GM12878 (cell line): ENCODE results near the gene ANKRD13C.

Experiments
- CHD2 ChIP-seq: IDR thresholded peaks from 2 replicates; pipeline ENCODE4 v1.6.1; 2011; ENCODE audit warnings: low read depth, low read length, improper control_type of control experiment, borderline replicate concordance
- CTCF ChIP-seq, 3 experiments: IDR thresholded peaks in 2 of 3; conservative IDR thresholded peaks in 1 of 3; 2 replicates each; pipeline ENCODE4 v1.5.1; 2011; ENCODE audit warnings: low read depth in 3 of 3, low read length in 3 of 3, mild to moderate bottlenecking in 3 of 3, control low read depth in 2 of 3, moderate library complexity in 2 of 3, inconsistent platforms in 1 of 3, mixed read lengths in 1 of 3; ENCODE audit not compliant: control insufficient read depth in 2 of 3, insufficient read depth in 1 of 3; ENCODE audit errors: extremely low read depth in 1 of 3
- JUNB ChIP-seq: IDR thresholded peaks from 2 replicates; pipeline ENCODE4 v1.6.1; 2016; ENCODE audit warnings: antibody characterized with exemption, mild to moderate bottlenecking
- NFYB ChIP-seq: IDR thresholded peaks from 2 replicates; pipeline ENCODE4 v1.6.1; 2011; ENCODE audit warnings: low read depth, mild to moderate bottlenecking, low read length, improper control_type of control experiment, moderate library complexity; ENCODE audit not compliant: insufficient read depth
- STAT1 ChIP-seq: fragments of 450-650 bp; conservative IDR thresholded peaks from 2 replicates; pipeline ENCODE4 v1.6.1; 2014; ENCODE audit warnings: antibody characterized with exemption, mild to moderate bottlenecking
- USF1 ChIP-seq: IDR thresholded peaks from 2 replicates; pipeline ENCODE4 v1.6.1; 2011; ENCODE audit warnings: borderline replicate concordance, low read depth, mild to moderate bottlenecking, moderate library complexity, mixed read lengths, low read length; ENCODE audit not compliant: insufficient read depth; ENCODE audit errors: extremely low read length
- USF2 ChIP-seq: IDR thresholded peaks from 2 replicates; pipeline ENCODE4 v1.6.1; 2011; ENCODE audit warnings: low read depth, low read length, improper control_type of control experiment, borderline replicate concordance

GRCh38 chr1:70277875-70278274, 76.6 kb downstream of the ANKRD13C start:
- no peak for TF ChIP-seq CTCF (IDR thresholded peaks at IDR 0.05 in 2 of 3, conservative IDR thresholded peaks at IDR 0.05 in 1 of 3; ENCODE audit: control insufficient read depth in 2 of 3, extremely low read depth in 1 of 3, insufficient read depth in 1 of 3, low read depth in 3 of 3, low read length in 3 of 3)
- no peak for TF ChIP-seq USF2
- TF ChIP-seq STAT1 = no peak
- TF ChIP-seq JUNB = no peak
- TF ChIP-seq USF1 = no peak
- TF ChIP-seq CHD2 = no peak
- no peak for TF ChIP-seq NFYB
